HG03575 (cell line): ENCODE results near the gene POU2AF3.

Experiments
- ATAC-seq: cut with Tn5 transposase; IDR thresholded peaks from one replicate; pipeline ENCODE4 v1.9.1; 2021; ENCODE audit not compliant: unreplicated experiment, insufficient number of reproducible peaks, low FRiP score; ENCODE audit errors: extremely low read depth

Gene POU2AF3

DNA sequence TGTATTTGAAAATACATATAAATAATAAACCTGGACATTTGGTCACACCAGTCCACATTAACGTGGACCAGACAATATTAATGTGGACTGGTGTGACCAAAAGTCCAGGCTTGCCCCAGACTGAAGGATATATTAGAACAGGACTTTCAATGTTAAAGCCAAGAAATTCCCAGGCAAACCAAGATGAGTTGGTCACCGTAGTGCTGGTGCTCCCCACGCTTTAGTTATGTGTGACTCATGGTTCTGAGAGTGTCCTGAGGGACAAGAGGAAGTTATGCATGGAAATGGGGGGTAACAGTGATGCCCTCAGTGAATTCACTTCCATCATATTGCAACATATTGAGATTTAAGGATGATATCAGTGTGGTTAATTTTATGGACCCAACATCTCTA is 49.4 kb downstream of the POU2AF3 start:
- no peak for ATAC-seq

DNA sequence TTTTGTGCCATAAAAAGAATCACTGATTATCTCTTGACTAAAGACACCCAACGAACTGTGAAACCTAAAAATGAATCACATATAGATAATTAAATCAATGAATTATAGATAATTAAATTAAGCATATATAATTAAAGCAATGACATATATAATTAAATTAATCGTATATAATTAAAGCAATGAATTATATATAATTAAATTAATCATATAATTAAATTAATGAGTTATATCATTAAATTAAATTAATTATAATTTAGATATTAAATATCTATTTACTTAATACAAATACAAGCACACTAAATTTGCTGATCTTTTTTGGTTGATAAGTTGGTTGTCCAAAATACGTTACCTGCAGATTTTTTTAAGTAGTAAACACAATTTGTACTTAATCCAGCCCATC is 49.8 kb downstream of the POU2AF3 start:
- no peak for ATAC-seq

DNA sequence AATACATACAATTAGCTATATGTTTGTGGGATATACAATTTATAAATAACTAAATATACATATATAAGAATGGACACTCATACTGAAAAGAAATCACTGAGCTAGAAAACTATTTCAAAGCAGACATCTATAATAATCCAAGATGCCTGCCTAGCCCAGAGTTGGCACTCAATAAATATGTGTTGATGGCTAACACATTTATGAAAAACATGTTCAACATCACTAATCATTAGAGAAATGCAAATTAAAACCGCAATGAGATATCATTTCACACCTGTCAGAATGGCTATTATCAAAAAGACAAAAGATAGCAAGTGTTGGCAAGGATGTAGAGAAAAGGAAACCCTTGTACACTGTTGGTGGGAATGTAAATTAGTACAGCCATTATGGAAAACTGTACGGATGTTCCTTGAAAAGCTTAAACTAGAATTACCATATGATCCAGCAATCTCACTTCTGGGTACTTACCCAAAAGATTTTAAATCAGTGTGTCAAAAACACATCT is 50.9 kb downstream of the POU2AF3 start:
- no peak for ATAC-seq

DNA sequence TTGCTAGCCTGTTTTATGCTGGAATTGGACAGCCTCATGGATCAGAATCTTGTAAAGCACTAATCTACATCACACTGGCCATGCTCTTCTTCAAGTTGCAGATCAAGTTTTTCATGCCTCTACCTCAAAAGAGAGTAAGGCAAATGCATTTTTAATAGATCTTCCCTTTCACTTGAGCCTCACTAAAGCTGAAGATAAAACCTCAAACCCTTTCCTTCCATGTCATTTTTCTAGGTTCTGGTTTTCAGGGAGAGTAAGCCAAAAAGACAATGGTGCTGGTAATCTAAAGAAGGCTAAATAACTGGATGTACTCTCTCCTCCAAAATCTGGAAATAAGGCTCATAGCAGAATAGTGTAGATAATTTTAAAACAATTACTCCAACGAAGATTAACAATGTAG is 52.5 kb downstream of the POU2AF3 start:
- no peak for ATAC-seq

DNA sequence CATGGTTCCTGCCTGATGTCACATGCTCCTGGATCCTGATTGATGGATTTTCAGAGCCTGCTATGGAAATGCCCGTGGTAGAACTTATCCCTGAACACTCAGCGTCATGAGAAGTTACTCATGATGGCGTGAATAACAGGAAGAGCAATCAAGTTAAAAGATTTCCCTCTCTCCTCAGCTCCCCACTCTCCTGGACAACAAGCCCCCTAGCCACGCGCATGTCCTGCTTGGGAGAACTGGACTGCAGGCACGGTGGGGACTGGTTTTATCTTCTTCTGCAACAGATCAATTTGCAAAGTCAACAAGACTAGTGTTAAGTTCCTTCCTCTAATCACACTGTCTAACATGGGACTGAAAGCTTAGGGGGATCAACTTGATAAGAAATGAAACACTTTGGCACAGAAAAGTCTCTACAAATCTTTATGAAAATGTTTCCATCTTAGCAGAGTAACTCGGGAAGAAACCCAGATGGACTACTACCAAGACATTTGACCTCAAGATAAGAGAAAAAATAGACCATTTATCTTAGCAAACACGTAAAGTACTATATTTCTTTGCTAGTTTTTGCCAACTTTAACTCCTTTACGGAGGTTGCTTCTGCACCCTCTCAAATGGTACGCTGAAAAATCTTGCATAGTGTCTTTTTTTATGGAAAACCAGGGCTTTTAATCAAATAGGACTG is 53.2 kb downstream of the POU2AF3 start:
- no peak for ATAC-seq

DNA sequence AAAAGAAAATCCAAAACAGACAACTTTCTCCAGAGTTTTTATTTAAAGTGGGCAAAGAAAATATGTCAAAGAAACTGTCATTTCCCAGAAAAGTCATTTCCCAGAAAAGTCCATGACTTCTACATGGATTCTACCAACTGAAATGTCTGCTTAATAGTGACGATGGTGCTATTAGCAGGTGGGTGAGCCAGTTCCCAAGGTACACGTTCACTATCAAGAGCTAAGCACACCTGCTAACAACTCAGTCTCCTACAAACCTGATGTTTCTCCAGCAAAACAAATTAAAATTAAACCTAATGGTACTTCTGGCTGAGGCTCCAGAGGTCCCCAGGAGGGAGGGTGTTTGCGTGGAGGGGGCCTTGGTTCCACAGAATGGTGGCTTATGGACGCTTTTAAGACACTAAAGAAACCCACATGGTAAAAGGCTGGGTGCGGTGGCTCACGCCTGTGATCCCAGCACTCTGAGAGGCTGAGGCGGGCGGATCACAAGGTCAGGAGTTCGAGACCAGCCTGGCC is 53.9 kb downstream of the POU2AF3 start:
- ATAC-seq: no peak

DNA sequence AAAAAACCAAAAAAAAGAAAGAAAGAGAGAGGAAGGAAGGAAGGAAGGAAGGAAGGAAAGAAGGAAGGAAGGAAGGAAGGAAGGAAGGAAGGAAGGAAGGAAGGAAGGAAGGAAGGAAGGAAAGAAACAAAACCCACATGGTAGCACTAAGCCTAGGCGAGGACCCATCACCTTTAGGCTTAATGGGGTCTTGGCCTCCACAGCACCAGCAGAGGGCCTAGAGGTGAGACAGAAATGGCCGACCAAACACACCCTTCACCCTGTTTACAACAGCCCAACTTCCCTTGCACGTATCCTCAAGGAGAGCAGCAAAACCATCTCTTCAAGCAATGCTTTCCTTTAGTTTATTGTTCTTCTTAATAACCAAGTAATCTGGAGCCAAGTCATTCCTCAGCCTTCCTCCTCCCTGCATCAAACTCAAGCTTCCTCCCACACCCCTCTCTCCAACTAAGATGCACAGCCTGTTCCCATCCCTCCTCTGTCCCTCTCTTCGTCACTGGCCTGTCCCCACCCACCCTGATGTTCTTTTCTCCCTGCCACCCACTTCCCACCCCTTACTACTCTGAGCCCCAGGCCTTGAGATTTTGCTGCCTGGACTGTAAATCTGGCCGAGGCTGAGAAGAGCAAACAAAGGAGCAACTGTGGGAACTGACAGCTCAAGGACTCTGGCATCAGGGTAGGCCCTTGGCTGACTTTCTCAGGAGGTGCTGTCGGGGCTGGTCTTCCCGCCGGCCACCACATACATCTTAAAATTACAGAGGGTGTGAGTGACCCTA is 54.8 kb downstream of the POU2AF3 start:
- no peak for ATAC-seq

DNA sequence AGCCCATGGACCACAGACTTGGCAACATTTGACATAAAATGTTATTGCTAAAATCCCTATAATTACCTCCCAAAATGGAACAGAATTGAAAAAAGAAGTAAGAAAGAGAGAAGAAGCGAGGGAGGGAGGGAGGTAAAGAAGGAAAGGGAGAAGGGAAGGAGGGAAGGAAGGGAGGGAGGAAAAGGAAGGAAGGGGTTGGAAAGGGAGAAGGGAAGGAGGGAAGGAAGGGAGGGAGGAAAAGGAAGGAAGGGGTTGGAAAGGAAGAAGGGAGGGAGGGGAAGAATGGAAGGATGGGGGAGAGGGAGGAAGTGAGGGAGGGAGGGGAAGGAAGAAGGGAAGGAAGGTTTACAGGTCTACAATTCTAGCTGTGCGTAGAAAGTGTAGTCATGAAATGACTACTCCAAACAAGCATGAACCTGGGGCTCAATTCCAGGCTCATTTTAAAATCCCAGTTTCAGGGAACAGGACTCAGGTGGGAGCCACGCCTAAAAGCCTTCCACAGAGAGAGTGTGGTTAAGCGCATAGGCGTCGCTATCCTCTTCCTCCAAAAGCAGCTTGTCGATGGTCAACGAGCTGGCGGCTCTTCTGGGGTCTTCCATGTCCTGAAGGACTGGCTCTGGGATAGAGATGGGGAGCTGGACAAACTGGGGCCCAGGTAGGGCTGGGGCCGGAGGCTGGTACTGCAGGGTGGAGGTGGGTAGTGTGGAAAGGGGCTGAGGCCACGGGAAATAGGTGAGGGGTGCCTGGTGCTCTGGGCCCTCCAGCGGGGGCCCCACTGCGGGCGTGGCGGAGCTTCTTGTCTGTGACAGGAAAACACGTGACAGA is 55.6 kb downstream of the POU2AF3 start:
- no peak for ATAC-seq

DNA sequence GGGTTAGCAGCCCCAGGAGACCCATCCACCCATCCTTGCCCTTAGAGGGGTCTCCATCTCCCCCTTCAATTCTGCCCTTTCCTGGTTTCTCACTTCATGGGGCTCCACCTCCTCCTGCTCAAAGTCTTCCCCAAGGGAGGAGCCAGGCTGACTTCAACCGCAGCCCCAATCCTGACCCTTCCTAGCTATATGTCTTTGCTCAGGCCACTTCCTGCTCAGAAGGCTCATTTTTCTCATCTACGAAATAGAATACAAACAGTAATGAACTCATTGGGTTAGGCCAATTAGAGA is 56.2 kb downstream of the POU2AF3 start:
- no peak for ATAC-seq

DNA sequence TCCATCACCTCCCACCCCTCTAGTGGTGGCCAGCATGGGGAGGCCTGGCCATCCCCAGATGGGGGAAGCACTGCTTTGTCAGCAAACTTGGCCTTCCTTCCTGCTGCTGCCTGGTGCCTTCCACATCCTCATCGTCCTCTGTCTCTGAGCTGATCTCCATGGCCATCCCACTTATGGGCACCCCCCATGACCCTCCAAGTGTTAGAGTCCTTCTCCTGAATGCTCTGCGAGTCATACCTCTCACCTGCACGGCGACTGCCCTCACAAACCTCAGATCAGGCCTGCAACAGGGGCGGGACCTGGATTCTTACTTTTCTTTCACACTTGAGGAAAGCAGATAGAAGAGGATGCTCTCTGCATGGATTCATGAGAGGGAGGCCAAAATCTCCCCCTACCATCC is 56.8 kb downstream of the POU2AF3 start:
- ATAC-seq: no peak

DNA sequence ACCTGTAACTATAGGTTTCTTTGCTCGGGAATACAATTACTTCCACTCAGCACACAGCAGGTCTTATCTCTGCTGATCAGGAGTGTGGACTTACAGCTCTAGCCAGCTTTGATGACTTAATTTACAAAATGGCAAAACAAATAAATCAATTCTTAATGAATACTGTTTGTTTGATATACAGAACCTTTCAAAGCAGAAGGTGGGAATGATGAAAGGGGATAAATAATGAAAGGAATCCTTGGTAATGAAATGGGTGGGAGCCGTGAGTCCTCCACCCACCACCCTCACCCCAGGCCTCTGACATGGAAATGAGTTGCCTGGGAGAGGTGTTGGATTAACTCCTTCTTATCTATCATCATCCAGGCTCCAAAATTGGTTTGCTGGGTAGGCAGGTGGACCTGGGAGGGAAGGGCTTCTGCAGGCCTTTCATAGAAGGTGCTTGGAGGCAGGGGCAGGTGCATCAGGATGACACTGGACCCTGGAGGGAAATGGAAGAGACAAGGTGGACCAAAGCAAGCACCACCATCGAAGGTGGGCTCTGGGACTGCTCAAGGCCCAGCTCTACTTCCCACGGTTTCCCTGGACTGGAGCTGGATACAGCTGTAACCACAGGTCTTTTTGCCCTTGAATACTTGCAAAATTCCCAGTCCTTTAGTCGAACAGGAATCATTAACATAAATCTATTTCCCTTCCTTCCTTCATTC is 57.8 kb downstream of the POU2AF3 start:
- no peak for ATAC-seq

DNA sequence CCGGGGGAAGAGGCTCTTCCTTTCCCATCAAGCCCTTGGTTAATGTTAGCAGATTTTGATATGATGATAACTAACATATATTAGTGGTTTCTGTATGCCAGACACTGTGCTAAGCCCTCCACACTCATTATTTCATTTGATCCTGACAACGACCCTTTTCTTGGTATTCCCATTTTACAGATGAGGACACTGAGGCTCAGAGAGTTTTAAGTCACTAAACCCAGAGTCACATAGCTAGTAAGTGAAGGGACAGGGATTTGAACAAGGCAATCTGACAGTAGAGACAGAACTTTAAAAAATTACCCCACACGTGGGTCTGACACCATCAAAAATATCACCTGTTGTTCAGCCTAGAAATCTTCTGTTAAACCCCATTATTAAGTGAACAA is 58.3 kb downstream of the POU2AF3 start:
- ATAC-seq: no peak

DNA sequence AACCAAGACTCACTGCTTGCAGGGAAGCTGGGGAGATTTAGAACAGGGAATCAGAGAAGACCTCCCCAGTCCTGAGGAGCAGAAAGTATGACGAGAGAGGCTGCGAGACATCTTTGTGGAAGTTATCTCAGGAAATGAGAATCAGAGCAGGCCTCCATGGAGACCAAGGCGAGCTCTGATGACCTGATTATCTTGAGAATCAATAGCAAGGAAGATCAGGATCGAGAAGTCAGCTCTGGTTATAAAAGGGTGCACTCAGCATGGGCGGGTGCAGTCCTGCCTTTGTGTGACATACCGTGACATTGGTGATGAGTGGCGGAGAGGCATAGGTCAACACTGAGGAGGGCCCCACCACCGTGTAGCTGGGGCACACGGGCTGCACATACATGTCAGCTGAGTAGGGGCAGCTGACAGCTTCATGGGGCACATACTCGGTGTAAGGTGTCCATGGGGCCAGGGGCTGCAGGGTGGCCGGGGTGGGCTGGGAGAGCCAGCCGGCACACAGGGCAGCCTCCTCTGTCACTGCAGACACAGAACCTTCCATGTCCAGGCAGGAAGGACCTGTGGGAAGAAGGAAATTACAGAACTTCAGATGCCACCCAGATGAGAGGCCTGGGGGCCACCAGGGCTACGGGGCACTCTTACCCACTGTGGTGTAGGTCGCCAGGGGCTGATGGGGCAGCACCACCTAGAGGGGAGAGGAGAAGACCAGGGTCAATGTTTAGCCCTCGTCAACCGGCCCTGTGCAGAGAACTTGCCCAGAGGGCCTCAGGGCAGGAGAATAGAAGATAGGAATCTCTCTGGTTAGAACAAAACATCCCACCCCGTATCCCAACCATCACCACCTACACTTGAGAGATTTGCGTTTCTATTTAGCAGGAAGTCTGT is 59.0 kb downstream of the POU2AF3 start:
- ATAC-seq: no peak
